Measurements from ENCODE around the gene MOSPD2. TPM values are rescaled to one million over a fixed set of nuclear protein-coding genes. Genes with fewer than 3 reads are reported as not detected.

Gene MOSPD2
- total RNA-seq, 1 experiment from 2014 or later = 8.7 TPM

- H3K9me3 ChIP-seq (ENCODE audit: control insufficient read depth, insufficient read depth, low read depth, low read length) = no peaks in the 10 kb centered on the region
- no peak overlapping the region for H3K4me3 ChIP-seq (ENCODE audit: low read depth in 2 of 2, low read length in 2 of 2)
- BruUV-seq (replicated peaks) = no TSS peak
- CTCF ChIA-PET = no interaction called here
- no peaks in the 10 kb centered on the region for H3K36me3 ChIP-seq (ENCODE audit: control insufficient read depth, insufficient read depth, low read length)
- POLR2A ChIA-PET = no interaction called here
- no peaks in the 10 kb centered on the region for H3K4me1 ChIP-seq (ENCODE audit: control insufficient read depth, insufficient read depth, low read length)
- no peak overlapping the region for H3K27ac ChIP-seq (ENCODE audit: low read length)
- ATAC-seq (no peak), DNase-seq (ENCODE audit: low read depth, low spot score) (no peak)
- intact Hi-C loops (cut with micrococcal nuclease; ENCODE audit: unreplicated experiment) (no loop called here), in situ Hi-C loops (cut with HindIII; ENCODE audit: low pct_unique_long_range_greater_than_20kb, low sequenced_read_pairs) (no loop called here)
- H3K27me3 ChIP-seq (ENCODE audit: control insufficient read depth, insufficient read depth, low read length) = no peaks in the 10 kb centered on the region
- TF ChIP-seq SIN3A (IDR thresholded peaks at IDR 0.05; ENCODE audit: borderline replicate concordance, insufficient read depth, low read depth, low read length) (no peak), CTCF (IDR thresholded peaks at IDR 0.05) (no peak)
These were observed 40.0 kb downstream of the MOSPD2 start for GRCh38 chrX:14913241-14913640.

- Histone ChIP-seq H3K4me3 (ENCODE audit: low read depth in 2 of 2, low read length in 2 of 2) (no peak overlapping the region), H3K4me1 (ENCODE audit: control insufficient read depth, insufficient read depth, low read length) (no peaks in the 10 kb centered on the region), H3K27me3 (ENCODE audit: control insufficient read depth, insufficient read depth, low read length) (no peaks in the 10 kb centered on the region), H3K9me3 (ENCODE audit: control insufficient read depth, insufficient read depth, low read depth, low read length) (no peaks in the 10 kb centered on the region), H3K36me3 (ENCODE audit: control insufficient read depth, insufficient read depth, low read length) (no peaks in the 10 kb centered on the region), H3K27ac (ENCODE audit: low read length) (no peak overlapping the region)
- CTCF ChIA-PET = no interaction called here
- intact Hi-C loops (cut with micrococcal nuclease; ENCODE audit: unreplicated experiment) (no loop called here), in situ Hi-C loops (cut with HindIII; ENCODE audit: low pct_unique_long_range_greater_than_20kb, low sequenced_read_pairs) (no loop called here)
- no peak for DNase-seq (ENCODE audit: low read depth, low spot score)
- no peak for TF ChIP-seq TCF7L2 (IDR thresholded peaks at IDR 0.05; ENCODE audit: low read depth, low read length)
- TF ChIP-seq CTCF (IDR thresholded peaks at IDR 0.05) = no peak
- TF ChIP-seq POLR2AphosphoS5 (IDR thresholded peaks at IDR 0.05; ENCODE audit: low read depth, low read length) = no peak
- TF ChIP-seq REST (IDR thresholded peaks at IDR 0.05; ENCODE audit: insufficient read depth in 1 of 2, low read depth in 2 of 2, low read length in 1 of 2) = no peak
- no peak for TF ChIP-seq SIN3A (IDR thresholded peaks at IDR 0.05; ENCODE audit: borderline replicate concordance, insufficient read depth, low read depth, low read length)
- BruUV-seq (replicated peaks) = no TSS peak
- no peak for ATAC-seq
- POLR2A ChIA-PET = no interaction called here
These were observed 42.4 kb downstream of the MOSPD2 start for GRCh38 chrX:14915596-14915995.
